H1 (cell line): Measurements from ENCODE around the gene TNFRSF14. TPM values are rescaled to one million over a fixed set of nuclear protein-coding genes. Genes with fewer than 3 reads are reported as not detected.

Experiments
- CEBPB ChIP-seq: IDR thresholded peaks from 2 replicates; pipeline ENCODE4 v1.6.1; 2012; ENCODE audit warnings: low read depth, low read length
- EP300 ChIP-seq, 2 experiments: IDR thresholded peaks; 1 replicate in 1 of 2; 2 replicates in 1 of 2; pipeline ENCODE4 v1.6.1; 2011 to 2012; ENCODE audit warnings: low read depth in 2 of 2, low read length in 2 of 2, mild to moderate bottlenecking in 2 of 2, borderline replicate concordance in 1 of 2, inconsistent platforms in 1 of 2, moderate library complexity in 1 of 2
- FOSL1 ChIP-seq: IDR thresholded peaks from 2 replicates; pipeline ENCODE4 v1.6.1; 2011; ENCODE audit warnings: mild to moderate bottlenecking, low read depth, low read length, moderate library complexity; ENCODE audit not compliant: insufficient read depth
- JUND ChIP-seq: IDR thresholded peaks from 2 replicates; pipeline ENCODE4 v1.6.1; 2011; ENCODE audit warnings: mild to moderate bottlenecking, improper control_type of control experiment, low read length
- POU5F1 ChIP-seq: IDR thresholded peaks from 2 replicates; pipeline ENCODE4 v1.6.1; 2011; ENCODE audit warnings: low read depth, mild to moderate bottlenecking, low read length, moderate library complexity
- RBBP5 ChIP-seq: IDR thresholded peaks from 2 replicates; pipeline ENCODE4 v1.7.1; 2012; ENCODE audit warnings: low read depth, mild to moderate bottlenecking, inconsistent platforms, low read length, moderate library complexity, borderline replicate concordance
- SAP30 ChIP-seq: fragments of 300-600 bp; sonication (generic); IDR thresholded peaks from 2 replicates; pipeline ENCODE4 v1.7.1; 2012; ENCODE audit warnings: low read length, moderate library complexity, mild to moderate bottlenecking, inconsistent platforms; ENCODE audit not compliant: insufficient read depth, insufficient replicate concordance
- SIRT6 ChIP-seq: IDR thresholded peaks from one replicate; pipeline ENCODE4 v1.7.1; 2012; ENCODE audit warnings: low read length, inconsistent platforms
- SP1 ChIP-seq: IDR thresholded peaks from 2 replicates; pipeline ENCODE4 v1.6.1; 2011; ENCODE audit warnings: low read depth, low read length
- polyA plus RNA-seq, 7 experiments: library from polyadenylated mRNA; depleted of rRNA in 3 of 7; stranded (reverse) in 5 of 7; unstranded in 2 of 7; fragments of >200 nt in 5 of 7; fragments of 200-250 nt in 2 of 7; gene quantifications; 1 replicate in 5 of 7; 2 replicates in 1 of 7; 4 replicates in 1 of 7; pipeline versions ENCODE4 v1.2.1 to v1.2.3, GENCODE V29; 2011 to 2013; ENCODE audit warnings: missing spikeins in 2 of 7, mixed read lengths in 2 of 7
- total RNA-seq: library from RNA; stranded (reverse); fragmentation: NEBNext Ultra II Directional; extraction: Animal tissue kit (Norgen Biotek cat#: 25700); gene quantifications from 2 replicates; pipeline ENCODE4 v1.2.1, GENCODE V29; 2021
- TF ChIP-seq, protein P1 (sequence below), 3 experiments: IDR thresholded peaks; 1 replicate in 2 of 3; 2 replicates in 1 of 3; pipeline versions ENCODE4 v1.5.1 to v1.6.1; 2011; ENCODE audit warnings: low read length in 3 of 3, mild to moderate bottlenecking in 3 of 3, inconsistent platforms in 2 of 3, low read depth in 1 of 3, moderate library complexity in 1 of 3; ENCODE audit not compliant: insufficient read depth in 1 of 3; ENCODE audit errors: control extremely low read depth in 1 of 3

Gene TNFRSF14
- total and polyA plus RNA-seq, 2 of the 8 experiments (the other 6 are each of a cell fraction or from before 2014, with no cell fraction given), result 0.36 to 0.50 TPM

DNA sequence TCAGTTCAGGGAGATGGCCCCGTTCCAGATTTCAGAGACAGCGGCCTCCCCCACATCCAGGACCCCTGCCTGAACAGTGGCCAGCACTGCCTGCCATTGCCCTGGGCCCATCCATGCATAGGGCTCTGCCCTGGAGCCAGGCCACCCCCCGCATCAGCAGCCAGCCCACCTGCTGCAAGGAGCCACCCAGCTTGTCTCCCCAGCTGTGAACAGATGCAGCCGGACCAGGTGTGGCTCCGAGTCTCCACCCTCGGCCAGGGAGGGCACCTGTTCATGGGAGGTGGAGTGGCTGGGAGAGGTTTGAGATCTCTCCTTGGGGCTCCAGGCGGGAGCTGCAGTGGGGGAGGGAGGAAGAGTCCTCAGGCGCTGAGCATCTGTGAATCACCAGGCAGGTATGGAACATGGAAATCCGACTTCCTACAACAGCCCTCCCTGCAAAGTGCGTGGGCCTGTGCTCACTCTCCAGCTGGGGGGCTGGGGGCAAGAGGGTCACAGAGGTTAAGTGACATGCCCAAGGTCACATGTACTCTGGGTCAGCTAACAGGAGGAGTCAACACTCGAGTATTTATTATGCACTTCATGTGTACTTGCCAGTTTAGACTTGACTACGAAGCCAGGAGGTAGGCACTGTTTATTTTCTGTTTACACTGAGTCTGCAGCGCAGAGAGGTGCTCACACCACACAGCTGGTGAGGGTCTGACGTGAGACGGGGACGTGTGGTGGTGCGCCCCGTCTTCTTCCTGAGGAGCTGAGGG lies 21.3 kb upstream of the TNFRSF14 start (continued):
- TF ChIP-seq POU5F1 (no peak), SP1 (no peak), EP300 (IDR thresholded peaks at IDR 0.05; ENCODE audit: borderline replicate concordance in 1 of 2, low read depth in 2 of 2, low read length in 2 of 2) (no peak), SAP30 (no peak), JUND (no peak), RBBP5 (no peak), FOSL1 (no peak), SIRT6 (no peak), CEBPB (no peak)
- TF ChIP-seq, protein P1, sequence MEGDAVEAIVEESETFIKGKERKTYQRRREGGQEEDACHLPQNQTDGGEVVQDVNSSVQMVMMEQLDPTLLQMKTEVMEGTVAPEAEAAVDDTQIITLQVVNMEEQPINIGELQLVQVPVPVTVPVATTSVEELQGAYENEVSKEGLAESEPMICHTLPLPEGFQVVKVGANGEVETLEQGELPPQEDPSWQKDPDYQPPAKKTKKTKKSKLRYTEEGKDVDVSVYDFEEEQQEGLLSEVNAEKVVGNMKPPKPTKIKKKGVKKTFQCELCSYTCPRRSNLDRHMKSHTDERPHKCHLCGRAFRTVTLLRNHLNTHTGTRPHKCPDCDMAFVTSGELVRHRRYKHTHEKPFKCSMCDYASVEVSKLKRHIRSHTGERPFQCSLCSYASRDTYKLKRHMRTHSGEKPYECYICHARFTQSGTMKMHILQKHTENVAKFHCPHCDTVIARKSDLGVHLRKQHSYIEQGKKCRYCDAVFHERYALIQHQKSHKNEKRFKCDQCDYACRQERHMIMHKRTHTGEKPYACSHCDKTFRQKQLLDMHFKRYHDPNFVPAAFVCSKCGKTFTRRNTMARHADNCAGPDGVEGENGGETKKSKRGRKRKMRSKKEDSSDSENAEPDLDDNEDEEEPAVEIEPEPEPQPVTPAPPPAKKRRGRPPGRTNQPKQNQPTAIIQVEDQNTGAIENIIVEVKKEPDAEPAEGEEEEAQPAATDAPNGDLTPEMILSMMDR (IDR thresholded peaks at IDR 0.05; ENCODE audit: control extremely low read depth in 1 of 3, insufficient read depth in 1 of 3, low read depth in 1 of 3, low read length in 3 of 3), result no peak
